IMR-90 (cell line): Measurements from ENCODE around the gene CEP83. TPM values are rescaled to one million over a fixed set of nuclear protein-coding genes. Genes with fewer than 3 reads are reported as not detected.

Experiments used
- ATAC-seq: fragments of 200-7000 bp; cut with Tn5 transposase; 2 replicates; pipeline ENCODE4 v1.9.1; 2020; ENCODE audit warnings: low read depth, mild to moderate bottlenecking, moderate library complexity
- BruUV-seq: library from RNA; stranded (reverse); fragments of 400-500 nt; replicated peaks from 2 replicates; lab custom pipeline; 2021; lab: Mats Ljungman, UMichigan
- CTCF ChIA-PET: fragments of 300-600 bp; formaldehyde crosslinking; extraction: SDS; loops from one replicate; lab custom pipeline; 2021; ENCODE audit warnings: antibody characterized with exemption; lab: Yijun Ruan, JAX
- POLR2A ChIA-PET: fragments of 300-600 bp; sonication (Branson Sonifier 250); formaldehyde crosslinking; loops from one replicate; lab custom pipeline; 2022; ENCODE audit warnings: antibody characterized with exemption; ENCODE audit not compliant: unreplicated experiment; lab: Charles Lee
- DNase-seq: peaks from one replicate; pipeline ENCODE4 v3.0.0; 2013
- H2AFZ ChIP-seq: replicated peaks from 2 replicates; pipeline ENCODE3; 2013; ENCODE audit warnings: low read length, mild to moderate bottlenecking; ENCODE audit not compliant: poor library complexity
- H2AK5ac ChIP-seq: 2 replicates; pipeline ENCODE4 v1.6.1; 2013; ENCODE audit warnings: low read depth, low read length, inconsistent platforms
- H2AK9ac ChIP-seq: replicated peaks from 2 replicates; pipeline ENCODE3; 2013; ENCODE audit warnings: mild to moderate bottlenecking, low read depth, low read length, moderate library complexity; ENCODE audit not compliant: poor library complexity
- H2BK120ac ChIP-seq: 2 replicates; pipeline ENCODE4 v1.6.1; 2013; ENCODE audit warnings: low read depth, low read length, inconsistent platforms
- H2BK15ac ChIP-seq: 3 replicates; pipeline ENCODE4 v1.6.1; 2013; ENCODE audit warnings: low read depth, low read length, inconsistent platforms
- H2BK20ac ChIP-seq: 2 replicates; pipeline ENCODE4 v1.6.1; 2013; ENCODE audit warnings: low read depth, mild to moderate bottlenecking, inconsistent platforms, low read length, moderate library complexity
- H2BK5ac ChIP-seq: 2 replicates; pipeline ENCODE4 v1.6.1; 2013; ENCODE audit warnings: mild to moderate bottlenecking, low read depth, low read length, inconsistent platforms; ENCODE audit not compliant: poor library complexity, severe bottlenecking
- H3K14ac ChIP-seq: replicated peaks from 2 replicates; pipeline ENCODE4 v1.6.1; 2013; ENCODE audit warnings: low read depth, low read length, inconsistent platforms
- H3K18ac ChIP-seq: 2 replicates; pipeline ENCODE4 v1.6.1; 2013; ENCODE audit warnings: low read depth, low read length, control low read depth
- H3K23ac ChIP-seq: 2 replicates; pipeline ENCODE4 v1.6.1; 2013; ENCODE audit warnings: low read depth, low read length, inconsistent platforms
- H3K27ac ChIP-seq: 2 replicates; pipeline ENCODE4 v1.5.1; 2013; ENCODE audit warnings: mild to moderate bottlenecking, control low read depth, low read length; ENCODE audit not compliant: insufficient read depth
- H3K27me3 ChIP-seq: 2 replicates; pipeline ENCODE4 v1.6.1; 2013; ENCODE audit warnings: low read length; ENCODE audit not compliant: control insufficient read depth, insufficient read depth
- H3K36me3 ChIP-seq: 2 replicates; pipeline ENCODE4 v1.6.1; 2013; ENCODE audit warnings: low read length, mixed read lengths; ENCODE audit not compliant: control insufficient read depth, insufficient read depth
- H3K4ac ChIP-seq: 2 replicates; pipeline ENCODE4 v1.6.1; 2013; ENCODE audit warnings: low read depth, low read length, inconsistent platforms
- H3K4me1 ChIP-seq: 2 replicates; pipeline ENCODE4 v1.6.1; 2013; ENCODE audit warnings: low read length, mixed read lengths; ENCODE audit not compliant: control insufficient read depth, insufficient read depth
- H3K4me2 ChIP-seq: 2 replicates; pipeline ENCODE4 v1.6.1; 2013; ENCODE audit warnings: low read depth, mild to moderate bottlenecking, control low read depth, low read length, moderate library complexity
- H3K4me3 ChIP-seq: 2 replicates; pipeline ENCODE4 v1.5.1; 2013; ENCODE audit warnings: low read depth, mild to moderate bottlenecking, control low read depth, low read length, moderate library complexity; ENCODE audit not compliant: insufficient read depth
- H3K56ac ChIP-seq: 2 replicates; pipeline ENCODE4 v1.6.1; 2013; ENCODE audit warnings: low read length, inconsistent platforms; ENCODE audit not compliant: insufficient read depth; ENCODE audit errors: extremely low read depth
- H3K79me1 ChIP-seq, 2 experiments: 2 replicates each; pipeline ENCODE4 v1.6.1; 2013; ENCODE audit warnings: low read length in 2 of 2, inconsistent platforms in 1 of 2, low read depth in 1 of 2
- H3K9ac ChIP-seq: 2 replicates; pipeline ENCODE4 v1.6.1; 2013; ENCODE audit warnings: low read depth, low read length, control low read depth
- H3K9me1 ChIP-seq: 2 replicates; pipeline ENCODE4 v1.6.1; 2013; ENCODE audit warnings: low read length, inconsistent platforms; ENCODE audit not compliant: insufficient read depth
- H3K9me3 ChIP-seq: 2 replicates; pipeline ENCODE4 v1.6.1; 2013; ENCODE audit warnings: low read length; ENCODE audit not compliant: control insufficient read depth, insufficient read depth
- H4K20me1 ChIP-seq: 2 replicates; pipeline ENCODE4 v1.6.1; 2013; ENCODE audit warnings: low read length, inconsistent platforms; ENCODE audit not compliant: insufficient read depth
- H4K5ac ChIP-seq: 2 replicates; pipeline ENCODE4 v1.6.1; 2013; ENCODE audit warnings: mild to moderate bottlenecking, low read depth, low read length, control low read depth
- H4K8ac ChIP-seq, 2 experiments: 2 replicates each; pipeline ENCODE4 v1.6.1; 2013; ENCODE audit warnings: low read depth in 2 of 2, low read length in 2 of 2, control low read depth in 1 of 2, inconsistent platforms in 1 of 2
- H4K91ac ChIP-seq: 2 replicates; pipeline ENCODE4 v1.6.1; 2013; ENCODE audit warnings: low read depth, low read length, inconsistent platforms; ENCODE audit not compliant: insufficient read depth
- CEBPB ChIP-seq: IDR thresholded peaks from 2 replicates; pipeline ENCODE4 v1.6.1; 2012; ENCODE audit warnings: low read depth, low read length, improper control_type of control experiment
- FOS ChIP-seq: fragments of 150-350 bp; IDR thresholded peaks from 2 replicates; pipeline ENCODE4 v1.6.1; 2016; ENCODE audit warnings: low read depth, low read length
- SMC3 ChIP-seq: fragments of 150-350 bp; IDR thresholded peaks from 2 replicates; pipeline ENCODE4 v1.6.1; 2016; ENCODE audit warnings: low read depth, mild to moderate bottlenecking, antibody characterized with exemption, low read length, moderate library complexity
- WGBS, 2 experiments: methylation state at CpG; one replicate each; pipeline versions ENCODE4 v1.1.5 to v1.1.7; 2013; ENCODE audit warnings: missing lambda C conversion rate in 2 of 2; ENCODE audit not compliant: insufficient read length in 1 of 2; ENCODE audit errors: extremely low coverage in 2 of 2; 5-methylcytosine and 5-hydroxymethylcytosine counted together
- dilution Hi-C: fragments of 300-500 bp; cut with HindIII; formaldehyde crosslinking; loops from one replicate; pipeline ENCODE4 v1.14.3; 2018; ENCODE audit warnings: low sequenced_read_pairs; ENCODE audit not compliant: unreplicated experiment
- in situ Hi-C: fragments of 300-500 bp; cut with MboI; formaldehyde crosslinking; loops from 3 replicates; pipeline ENCODE4 v1.14.3; 2019; ENCODE audit warnings: low sequenced_read_pairs, inconsistent platforms, mixed read lengths
- intact Hi-C: fragments of 100-400 bp; cut with micrococcal nuclease; formaldehyde crosslinking; loops from 2 replicates; pipeline ENCODE4 v1.10.0; 2022
- polyA plus RNA-seq, 3 experiments: library from polyadenylated mRNA; depleted of rRNA; stranded (reverse); fragments of >200 nt; gene quantifications; 2 replicates each; pipeline ENCODE4 v1.2.3, GENCODE V29; 2012; ENCODE audit warnings: low replicate concordance in 1 of 3
- total RNA-seq: library from RNA; depleted of rRNA; stranded (reverse); fragments of >200 nt; gene quantifications from 2 replicates; pipeline ENCODE4 v1.2.3, GENCODE V29; 2012
- TF ChIP-seq, protein P1 (sequence below): conservative IDR thresholded peaks from 2 replicates; pipeline ENCODE4 v1.5.1; 2012; ENCODE audit warnings: mild to moderate bottlenecking, low read depth, low read length, improper control_type of control experiment

CEP83 gene
- total and polyA plus RNA-seq, 2 of the 4 experiments (the other 2 are of a cell fraction): 3.9 to 8.9 TPM

DNA sequence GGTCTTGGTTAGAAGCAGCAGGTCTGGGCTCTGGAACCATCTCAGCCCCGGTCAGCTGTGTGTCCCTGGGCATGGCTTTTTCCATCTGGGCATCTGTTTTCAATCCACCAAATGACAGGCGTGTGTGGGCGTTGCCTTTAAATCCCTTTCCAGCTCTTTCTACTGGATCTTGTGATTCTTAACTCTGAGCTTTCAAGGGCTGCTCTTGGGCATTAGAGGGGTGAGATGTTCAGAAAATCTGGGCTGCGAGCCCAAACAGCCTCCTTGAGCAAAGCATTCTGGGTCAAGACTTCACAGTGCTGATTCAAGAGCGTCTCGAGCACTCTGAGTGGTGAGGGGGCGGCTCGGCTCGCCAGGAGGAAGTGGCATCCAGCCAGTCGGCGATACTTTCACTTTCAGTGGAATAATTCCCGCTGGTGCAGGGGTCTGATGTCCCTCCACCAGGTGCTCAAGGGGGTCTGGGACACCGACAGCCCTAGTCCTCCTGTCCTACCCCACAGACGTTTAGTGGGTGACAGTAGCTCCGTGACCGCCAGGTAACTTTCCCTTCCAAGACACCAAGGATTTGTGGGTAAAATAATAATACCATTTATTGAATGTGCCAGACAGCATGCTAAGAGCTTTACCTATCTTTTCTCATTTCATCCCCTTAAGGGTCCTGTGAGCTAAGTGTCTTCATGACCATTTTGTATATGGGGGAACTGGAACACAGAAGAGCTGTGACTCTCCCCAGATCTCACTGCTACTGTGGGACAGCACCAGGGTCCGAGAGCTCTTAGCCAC, 197.2 kb downstream of the CEP83 start:
- peak overlapping the region; percentile 76 for H2AK5ac ChIP-seq
- peak overlapping the region; percentile 97 for H4K5ac ChIP-seq
- POLR2A ChIA-PET: interaction anchor here (1.4 kb wide), 1 partner anchor 89 kb away, joined by 4 read pairs; no protein-coding TSS in a partner anchor
- H2AFZ ChIP-seq: peak overlapping the region; percentile 93
- CTCF ChIA-PET: interaction anchor here (1.0 kb wide), 1 partner anchor 53 kb away, joined by 3 read pairs; no protein-coding TSS in a partner anchor
- in situ Hi-C loops (no loop called here), dilution Hi-C loops (no loop called here), intact Hi-C loops (no loop called here)
- H3K23ac ChIP-seq: peak overlapping the region; percentile 69; the same call in 1 of the 2 replicates
- H2BK5ac ChIP-seq: peak overlapping the region; percentile 61
- H3K27me3 ChIP-seq: no peaks in the 10 kb centered on the region
- H2AK9ac ChIP-seq: peak overlapping the region; percentile 93
- peaks cover 8% of the 10 kb centered on the region for H3K4me1 ChIP-seq
- no CpG with 5 or more reads among the region's 17 CpGs for WGBS, 2 experiments
- peaks cover 2% of the 10 kb centered on the region; the same call in 1 of the 2 replicates for H3K9me1 ChIP-seq
- peak overlapping the region; percentile 63 for H3K56ac ChIP-seq
- DNase-seq (peak; percentile 96), ATAC-seq (peak; percentile 97)
- TF ChIP-seq SMC3: no peak
- TF ChIP-seq, protein P1, sequence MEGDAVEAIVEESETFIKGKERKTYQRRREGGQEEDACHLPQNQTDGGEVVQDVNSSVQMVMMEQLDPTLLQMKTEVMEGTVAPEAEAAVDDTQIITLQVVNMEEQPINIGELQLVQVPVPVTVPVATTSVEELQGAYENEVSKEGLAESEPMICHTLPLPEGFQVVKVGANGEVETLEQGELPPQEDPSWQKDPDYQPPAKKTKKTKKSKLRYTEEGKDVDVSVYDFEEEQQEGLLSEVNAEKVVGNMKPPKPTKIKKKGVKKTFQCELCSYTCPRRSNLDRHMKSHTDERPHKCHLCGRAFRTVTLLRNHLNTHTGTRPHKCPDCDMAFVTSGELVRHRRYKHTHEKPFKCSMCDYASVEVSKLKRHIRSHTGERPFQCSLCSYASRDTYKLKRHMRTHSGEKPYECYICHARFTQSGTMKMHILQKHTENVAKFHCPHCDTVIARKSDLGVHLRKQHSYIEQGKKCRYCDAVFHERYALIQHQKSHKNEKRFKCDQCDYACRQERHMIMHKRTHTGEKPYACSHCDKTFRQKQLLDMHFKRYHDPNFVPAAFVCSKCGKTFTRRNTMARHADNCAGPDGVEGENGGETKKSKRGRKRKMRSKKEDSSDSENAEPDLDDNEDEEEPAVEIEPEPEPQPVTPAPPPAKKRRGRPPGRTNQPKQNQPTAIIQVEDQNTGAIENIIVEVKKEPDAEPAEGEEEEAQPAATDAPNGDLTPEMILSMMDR: no peak
- TF ChIP-seq CEBPB: 0 out of 2 replicates have a peak, but pooled peaks have one; percentile 25
- 0 out of 2 replicates have a peak, but pooled peaks have one; percentile 2 for TF ChIP-seq FOS
- no peaks in the 10 kb centered on the region for H3K36me3 ChIP-seq
- peak overlapping the region; percentile 91 for H3K4me2 ChIP-seq
- peak overlapping the region; percentile 93 for H3K14ac ChIP-seq
- H3K18ac ChIP-seq: peak overlapping the region; percentile 88
- H3K9ac ChIP-seq: peak overlapping the region; percentile 77
- no peaks in the 10 kb centered on the region for H3K79me1 ChIP-seq
- H4K20me1 ChIP-seq: no peaks in the 10 kb centered on the region
- H4K91ac ChIP-seq: peak overlapping the region; percentile 91
- H2BK15ac ChIP-seq: peak overlapping the region; percentile 90; the same call in 2 of the 3 replicates
- BruUV-seq: no TSS peak
- H3K4ac ChIP-seq: peak overlapping the region; percentile 94
- peak overlapping the region; percentile 51 for H3K4me3 ChIP-seq
- peak overlapping the region; percentile 82 to 99 for H4K8ac ChIP-seq
- H2BK20ac ChIP-seq: peak overlapping the region; percentile 86
- no peaks in the 10 kb centered on the region for H3K9me3 ChIP-seq
- H3K27ac ChIP-seq: peak overlapping the region; percentile 88
- peak overlapping the region; percentile 91 for H2BK120ac ChIP-seq
